ENCODE results near the gene THRA.

The THRA gene

GRCh38 chr17:40106760-40107521, 44.2 kb downstream of the THRA start:
- no peak for DNase-seq (ENCODE audit: low read depth)
- no peak for TF ChIP-seq CTCF (IDR thresholded peaks at IDR 0.05; ENCODE audit: insufficient read depth, low read depth, low read length, missing control alignments)
- no peak overlapping the region for H3K4me3 ChIP-seq (ENCODE audit: low read length)

- no peak for DNase-seq (ENCODE audit: low read depth)
- TF ChIP-seq CTCF (IDR thresholded peaks at IDR 0.05; ENCODE audit: insufficient read depth, low read depth, low read length, missing control alignments): no peak
- H3K4me3 ChIP-seq (ENCODE audit: low read length): no peak overlapping the region
These were observed 44.9 kb downstream of the THRA start for GRCh38 chr17:40107522-40108174.

- no peak for TF ChIP-seq CTCF (IDR thresholded peaks at IDR 0.05; ENCODE audit: insufficient read depth, low read depth, low read length, missing control alignments)
- H3K4me3 ChIP-seq (ENCODE audit: low read length): no peak overlapping the region
- peak; percentile 38 for DNase-seq (ENCODE audit: low read depth)
These were observed 46.4 kb downstream of the THRA start for GRCh38 chr17:40108970-40109824.

GRCh38 chr17:40110026-40110845, 47.5 kb downstream of the THRA start:
- no peak for DNase-seq (ENCODE audit: low read depth)
- no peak for TF ChIP-seq CTCF (IDR thresholded peaks at IDR 0.05; ENCODE audit: insufficient read depth, low read depth, low read length, missing control alignments)
- H3K4me3 ChIP-seq (ENCODE audit: low read length): no peak overlapping the region

- DNase-seq (ENCODE audit: low read depth): peak; percentile 88
- H3K4me3 ChIP-seq (ENCODE audit: low read length): no peak overlapping the region
- peak; percentile 92 for TF ChIP-seq CTCF (IDR thresholded peaks at IDR 0.05; ENCODE audit: insufficient read depth, low read depth, low read length, missing control alignments)
These were observed 48.7 kb downstream of the THRA start for GRCh38 chr17:40111221-40112128.
